NB4 (cell line): ENCODE data around the gene ANO1.

ENCODE experiments used
- DNase-seq: peaks from one replicate; pipeline ENCODE4 v3.0.0; 2010; ENCODE audit warnings: low read depth
- H3K4me3 ChIP-seq: one replicate; pipeline ENCODE4 v1.5.1; 2011; ENCODE audit warnings: mild to moderate bottlenecking, low read depth, low read length, moderate library complexity
- MYC ChIP-seq: IDR thresholded peaks from 2 replicates; pipeline ENCODE4 v1.6.1; 2011; ENCODE audit warnings: low read depth, low read length
- POLR2A ChIP-seq: IDR thresholded peaks from 2 replicates; pipeline ENCODE4 v1.6.1; 2011; ENCODE audit warnings: mild to moderate bottlenecking; ENCODE audit not compliant: insufficient read length; ENCODE audit errors: extremely low read depth
- TF ChIP-seq, protein P1 (sequence below): IDR thresholded peaks from 2 replicates; pipeline ENCODE4 v1.6.1; 2011; ENCODE audit warnings: low read depth, low read length
- TF ChIP-seq, protein P2 (sequence below): IDR thresholded peaks from one replicate; pipeline ENCODE4 v1.5.1; 2012; ENCODE audit warnings: low read depth, low read length

ANO1 gene

DNA sequence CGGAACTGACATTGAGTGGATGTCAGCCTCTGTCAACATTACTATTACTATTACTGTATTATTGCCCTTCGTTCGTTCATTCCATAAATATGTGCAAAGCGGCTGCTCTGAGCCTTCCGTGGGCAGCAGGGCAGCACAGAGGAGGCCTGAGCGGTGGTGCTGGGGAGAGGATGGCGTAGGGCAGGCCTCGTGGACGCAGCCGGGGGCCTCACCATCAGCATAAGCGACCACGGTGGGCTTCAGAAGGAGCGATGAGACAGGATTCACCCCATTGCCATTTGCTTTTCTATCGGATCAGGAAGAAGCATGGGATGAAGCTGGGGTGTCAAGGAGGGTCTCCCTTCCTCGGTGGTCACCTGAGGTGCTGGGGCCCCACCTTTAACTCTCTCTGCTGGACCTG lies 22.7 kb downstream of the ANO1 start:
- TF ChIP-seq, protein P1, sequence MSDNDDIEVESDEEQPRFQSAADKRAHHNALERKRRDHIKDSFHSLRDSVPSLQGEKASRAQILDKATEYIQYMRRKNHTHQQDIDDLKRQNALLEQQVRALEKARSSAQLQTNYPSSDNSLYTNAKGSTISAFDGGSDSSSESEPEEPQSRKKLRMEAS: no peak
- TF ChIP-seq POLR2A (no peak), MYC (no peak)
- TF ChIP-seq, protein P2, sequence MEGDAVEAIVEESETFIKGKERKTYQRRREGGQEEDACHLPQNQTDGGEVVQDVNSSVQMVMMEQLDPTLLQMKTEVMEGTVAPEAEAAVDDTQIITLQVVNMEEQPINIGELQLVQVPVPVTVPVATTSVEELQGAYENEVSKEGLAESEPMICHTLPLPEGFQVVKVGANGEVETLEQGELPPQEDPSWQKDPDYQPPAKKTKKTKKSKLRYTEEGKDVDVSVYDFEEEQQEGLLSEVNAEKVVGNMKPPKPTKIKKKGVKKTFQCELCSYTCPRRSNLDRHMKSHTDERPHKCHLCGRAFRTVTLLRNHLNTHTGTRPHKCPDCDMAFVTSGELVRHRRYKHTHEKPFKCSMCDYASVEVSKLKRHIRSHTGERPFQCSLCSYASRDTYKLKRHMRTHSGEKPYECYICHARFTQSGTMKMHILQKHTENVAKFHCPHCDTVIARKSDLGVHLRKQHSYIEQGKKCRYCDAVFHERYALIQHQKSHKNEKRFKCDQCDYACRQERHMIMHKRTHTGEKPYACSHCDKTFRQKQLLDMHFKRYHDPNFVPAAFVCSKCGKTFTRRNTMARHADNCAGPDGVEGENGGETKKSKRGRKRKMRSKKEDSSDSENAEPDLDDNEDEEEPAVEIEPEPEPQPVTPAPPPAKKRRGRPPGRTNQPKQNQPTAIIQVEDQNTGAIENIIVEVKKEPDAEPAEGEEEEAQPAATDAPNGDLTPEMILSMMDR: no peak
- no peak overlapping the region for H3K4me3 ChIP-seq
- no peak for DNase-seq

DNA sequence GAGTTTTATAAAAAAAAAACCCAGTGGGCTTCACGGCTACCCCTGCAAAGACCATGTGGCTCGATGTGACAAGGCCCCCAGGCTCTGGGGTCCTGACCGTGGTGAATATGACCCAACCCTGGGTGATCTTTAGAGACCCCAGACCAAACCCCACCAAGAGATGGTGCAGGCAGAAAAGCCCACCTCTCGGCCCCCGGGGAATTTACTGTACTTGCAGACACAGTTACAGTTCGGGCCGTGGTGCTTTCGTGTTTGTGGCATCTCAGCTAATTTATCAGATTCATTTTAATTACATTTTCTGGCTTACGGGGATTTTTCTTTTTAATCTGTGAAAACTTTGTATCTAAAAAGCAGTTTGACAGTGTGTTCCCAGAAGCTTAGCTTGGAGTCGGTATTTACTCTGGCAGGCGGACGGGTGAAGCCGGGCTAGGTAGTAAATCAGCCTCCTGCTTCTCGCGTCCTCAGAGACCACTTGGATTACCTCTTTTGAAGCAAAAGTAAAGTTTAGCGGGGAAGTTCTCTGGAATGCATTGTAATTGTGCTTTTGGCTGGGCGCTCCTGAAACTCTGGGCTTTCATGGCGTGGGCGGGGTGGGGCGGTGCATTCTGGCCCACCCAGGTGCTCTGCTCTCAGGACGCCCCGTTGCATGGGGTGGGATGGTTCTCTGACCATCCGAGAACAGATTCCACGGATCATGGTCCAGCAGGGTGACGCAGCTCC lies 25.3 kb downstream of the ANO1 start:
- no peak for DNase-seq
- TF ChIP-seq POLR2A: no peak
- TF ChIP-seq, protein P1: no peak
- no peak for TF ChIP-seq MYC
- H3K4me3 ChIP-seq: no peak overlapping the region

DNA sequence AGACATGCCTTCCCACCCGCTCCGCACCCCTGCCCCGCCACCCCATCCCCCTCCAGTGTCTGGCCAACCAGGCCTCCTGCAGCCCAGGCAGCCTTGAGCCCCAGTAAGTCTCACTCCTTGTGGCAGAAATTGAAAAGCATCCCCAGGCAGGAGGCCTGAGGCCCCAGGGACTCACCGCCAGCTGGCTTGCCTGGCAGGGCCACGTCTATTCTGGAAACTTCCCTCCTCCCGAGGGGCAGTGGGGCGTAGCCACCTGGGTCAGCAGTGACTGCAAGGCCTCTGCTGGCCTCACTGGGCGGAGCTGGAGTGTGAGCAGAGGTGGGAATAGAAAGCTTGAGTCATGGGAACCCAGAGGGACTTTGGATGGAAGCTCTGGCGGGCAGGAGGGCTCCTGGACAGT lies 26.3 kb downstream of the ANO1 start:
- H3K4me3 ChIP-seq: no peak overlapping the region
- no peak for DNase-seq
- TF ChIP-seq, protein P2: no peak
- no peak for TF ChIP-seq MYC
- TF ChIP-seq, protein P1: no peak
- no peak for TF ChIP-seq POLR2A

DNA sequence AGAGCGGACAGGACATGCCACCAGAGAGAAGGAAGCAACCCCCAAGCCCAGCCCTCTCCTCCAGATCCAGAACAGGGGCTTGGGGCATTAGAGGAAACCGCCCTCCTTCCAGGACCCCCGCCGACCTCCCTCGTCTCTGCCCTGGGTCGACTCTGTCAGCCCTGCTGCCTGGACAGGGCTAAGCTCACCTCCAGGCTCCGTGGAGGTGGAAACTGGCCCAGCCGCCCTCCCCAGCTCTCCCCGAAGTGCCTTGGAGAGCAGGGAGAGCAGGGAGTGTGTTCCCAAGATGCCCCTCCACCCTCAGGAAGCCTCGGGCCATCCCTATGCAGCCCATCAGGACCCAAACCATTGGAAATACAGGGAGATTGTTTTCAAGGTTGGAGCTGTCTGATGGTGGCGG lies 26.8 kb downstream of the ANO1 start:
- TF ChIP-seq MYC (no peak), POLR2A (no peak)
- TF ChIP-seq, protein P2: no peak
- TF ChIP-seq, protein P1: no peak
- no peak for DNase-seq
- H3K4me3 ChIP-seq: no peak overlapping the region

DNA sequence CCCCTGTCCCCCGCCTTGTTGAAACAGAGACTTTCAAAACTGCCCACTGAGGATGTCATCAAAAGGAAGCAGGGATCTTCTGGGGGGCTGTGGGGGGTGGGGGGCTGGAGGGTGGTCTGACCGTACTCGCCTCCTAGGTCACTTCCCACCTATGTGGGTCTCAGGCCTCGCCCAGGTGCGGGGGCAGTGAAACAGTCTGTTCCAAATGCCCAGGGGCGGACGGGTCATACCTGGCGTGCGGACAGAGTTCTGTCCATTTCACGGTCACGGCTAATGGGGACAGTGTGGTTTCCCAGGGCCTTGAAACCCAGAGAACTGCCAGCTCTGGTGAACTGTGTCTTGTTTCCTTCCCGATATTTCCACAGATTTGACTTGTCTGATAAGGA lies 27.2 kb downstream of the ANO1 start:
- no peak overlapping the region for H3K4me3 ChIP-seq
- no peak for DNase-seq
- no peak for TF ChIP-seq POLR2A
- TF ChIP-seq MYC: no peak
- TF ChIP-seq, protein P1: no peak
- TF ChIP-seq, protein P2: no peak

DNA sequence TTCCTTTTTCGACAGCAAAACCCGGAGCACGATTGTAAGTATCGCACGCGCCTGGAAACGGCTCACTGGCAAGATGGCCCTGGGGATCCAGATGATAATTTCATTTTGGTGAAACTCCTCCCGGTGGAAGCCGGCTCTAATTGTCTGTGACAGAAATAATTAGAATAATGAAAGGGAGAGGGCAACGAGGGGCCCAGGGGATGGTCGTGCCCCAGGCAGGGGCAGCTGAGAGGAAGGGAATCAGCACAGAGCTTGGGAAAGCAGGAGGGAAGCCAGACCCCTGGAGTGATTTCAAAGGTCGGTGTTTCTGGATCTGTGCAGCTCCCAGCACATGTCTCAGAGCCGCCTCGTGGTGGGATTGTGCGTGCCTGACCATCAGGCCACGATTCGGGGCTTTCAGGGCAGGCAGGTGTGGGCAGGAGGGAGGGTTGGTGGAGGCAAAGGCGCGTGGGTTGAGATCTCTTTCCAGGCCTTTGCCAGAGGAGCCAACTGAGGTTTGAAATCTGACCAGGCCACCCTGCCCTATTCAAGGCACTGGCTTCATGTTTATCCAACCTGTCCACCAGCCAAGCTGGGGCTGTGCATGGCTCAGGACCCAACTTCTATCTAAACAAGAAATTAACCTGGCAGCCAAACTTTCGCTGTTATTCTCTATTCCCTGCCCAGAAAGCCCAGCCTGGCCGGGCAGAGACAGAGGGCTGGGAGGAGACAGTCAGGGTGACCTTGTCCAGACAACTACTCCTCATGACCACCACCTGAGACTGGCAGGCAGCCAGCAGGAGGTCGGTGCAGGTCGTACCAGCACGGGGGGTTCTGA lies 27.8 kb downstream of the ANO1 start:
- H3K4me3 ChIP-seq: no peak overlapping the region
- DNase-seq: no peak
- TF ChIP-seq MYC (no peak), POLR2A (no peak)
- TF ChIP-seq, protein P1: no peak
- TF ChIP-seq, protein P2: no peak
